Stimulated activated CD4-positive, alpha-beta T cell treated with anti-CD3 and anti-CD28 coated beads, TNF-alpha, amount 100 ng/mL, for 1 hour (primary cell): ENCODE measurements around the gene UBL7.

ENCODE experiments used
- DNase-seq, 3 donors: peaks; one replicate each; pipeline ENCODE4 v3.0.0-alpha.2; 2020; ENCODE audit warnings: low read depth in 3 of 3, low spot score in 1 of 3

The UBL7 gene

GRCh38 chr15:74410502-74410901 lies 50.5 kb downstream of the UBL7 start:
- DNase-seq: no peak

GRCh38 chr15:74409225-74409624 lies 51.7 kb downstream of the UBL7 start:
- no peak for DNase-seq

DNA sequence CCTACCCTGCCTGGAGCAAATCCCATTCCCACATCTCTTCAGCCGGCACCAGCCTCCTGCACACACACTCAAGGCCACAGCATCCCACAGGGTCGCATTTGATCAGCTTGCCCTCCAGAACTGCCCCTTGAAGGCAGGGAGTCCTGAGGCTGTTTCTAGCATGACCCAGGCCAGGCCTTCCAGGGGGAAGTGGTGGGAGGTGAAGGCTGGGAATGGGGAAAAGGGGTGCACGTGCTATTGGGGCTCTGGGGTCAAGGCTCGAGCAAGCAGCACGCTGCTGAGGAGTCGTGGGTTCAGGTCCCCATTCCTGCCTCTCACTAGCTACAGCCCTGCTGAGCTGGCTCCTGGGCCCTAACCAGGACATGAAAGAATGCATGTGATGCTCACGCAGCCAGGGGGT lies 52.1 kb downstream of the UBL7 start:
- DNase-seq: no peak

- no peak for DNase-seq
These were observed 52.6 kb downstream of the UBL7 start for GRCh38 chr15:74408385-74408784.

DNA sequence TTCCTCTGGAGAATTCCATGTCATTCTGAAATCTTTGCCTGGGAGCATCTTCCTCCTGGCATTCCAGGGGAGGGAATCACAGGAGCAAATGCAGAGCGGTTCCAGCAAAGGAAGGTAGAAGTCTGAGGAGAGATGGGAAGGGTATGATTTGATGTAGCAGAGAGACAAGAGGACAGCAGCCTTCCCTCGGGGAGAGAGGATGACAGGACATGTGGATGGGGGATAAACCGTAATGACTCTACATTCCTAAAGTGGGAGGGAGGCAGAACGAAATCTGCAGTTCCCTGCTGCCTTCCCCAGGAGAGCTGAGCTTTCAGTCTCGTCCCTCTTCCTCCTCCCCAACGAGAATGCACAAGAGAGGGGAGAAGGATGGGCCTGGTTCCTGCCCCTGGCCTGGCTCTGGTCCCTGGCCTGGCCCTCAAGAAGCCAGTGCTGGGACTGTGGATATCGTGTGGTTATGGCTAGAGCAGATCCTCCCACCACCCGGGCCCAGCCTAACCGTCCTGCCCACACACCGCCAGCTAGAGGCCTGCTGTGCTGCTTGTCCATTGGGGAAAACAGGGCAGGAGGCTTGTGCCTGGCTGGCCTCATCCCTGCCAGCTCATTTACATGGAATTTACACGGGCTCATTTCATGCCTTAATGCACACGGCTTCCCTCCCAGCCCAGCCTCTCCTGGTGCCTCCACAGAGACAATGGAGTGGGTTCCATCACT lies 53.8 kb downstream of the UBL7 start:
- DNase-seq: no peak

DNA sequence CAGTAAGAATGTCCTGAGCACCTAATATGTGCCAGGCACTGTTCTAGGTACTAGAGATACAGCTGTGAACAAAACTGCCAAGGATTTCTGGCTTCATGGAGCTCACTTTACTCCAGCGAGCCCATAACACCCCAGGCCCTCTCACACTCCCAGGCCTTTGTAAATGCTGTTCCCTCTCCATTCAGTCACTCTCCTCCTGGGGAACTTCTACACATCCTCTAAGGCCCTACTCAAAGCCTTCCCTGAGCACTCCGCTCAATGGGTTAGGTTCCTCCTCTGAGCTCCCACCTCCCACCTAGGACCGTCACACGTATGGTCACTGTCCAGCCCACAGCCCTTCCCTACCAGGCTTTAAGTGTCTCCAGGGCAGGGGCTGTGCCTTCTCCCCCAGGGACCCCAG lies 54.4 kb downstream of the UBL7 start:
- DNase-seq: no peak

GRCh38 chr15:74405823-74406222 lies 55.1 kb downstream of the UBL7 start:
- no peak for DNase-seq

GRCh38 chr15:74403991-74404563 lies 56.9 kb downstream of the UBL7 start:
- DNase-seq: no peak

- DNase-seq: no peak
These were observed 57.4 kb downstream of the UBL7 start for GRCh38 chr15:74403588-74403919.

- DNase-seq: peak; percentile 20 to 54 (median 33)
These were observed 57.9 kb downstream of the UBL7 start for GRCh38 chr15:74402873-74403587.

- no peak for DNase-seq
These were observed 58.6 kb downstream of the UBL7 start for GRCh38 chr15:74402337-74402841.

DNA sequence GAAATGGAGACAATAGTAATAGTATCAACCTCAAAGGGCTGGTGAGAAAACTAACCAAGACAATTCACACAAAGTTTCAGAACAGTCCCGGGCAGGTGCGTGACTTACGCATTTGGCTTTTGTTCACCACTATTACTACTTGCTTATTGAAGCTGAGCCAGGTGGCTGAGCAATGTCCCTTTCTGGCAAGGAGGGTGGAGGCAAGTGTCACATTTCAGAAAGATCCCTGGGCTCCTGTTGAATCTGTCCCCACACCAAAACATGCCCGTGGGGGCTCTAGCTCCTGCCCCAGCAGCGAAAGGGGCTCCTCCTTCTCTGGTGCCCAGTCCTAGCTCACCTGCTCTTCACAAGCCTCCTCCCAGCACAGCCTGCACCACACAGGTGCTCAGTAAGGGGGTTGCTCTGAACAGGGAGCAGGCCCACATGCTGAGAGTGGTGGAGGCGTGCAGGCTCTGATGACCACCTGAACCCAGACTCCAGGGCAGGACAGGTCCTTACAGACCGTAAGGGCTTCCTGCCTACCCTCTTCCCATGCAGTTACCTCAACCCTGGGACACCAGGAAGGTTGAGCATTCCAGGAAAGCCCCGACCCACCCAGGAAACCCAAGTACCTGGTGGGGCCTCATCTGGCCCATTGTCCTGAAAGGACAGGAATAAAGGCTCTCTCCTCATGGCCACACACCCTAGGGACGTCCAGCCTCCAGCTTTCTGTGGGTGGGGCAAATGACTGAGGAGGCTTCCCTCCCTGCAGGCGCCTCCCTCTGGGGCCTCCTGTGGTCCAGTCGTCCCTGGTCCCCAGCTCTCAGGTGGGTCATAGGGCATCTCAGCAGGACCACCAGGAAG lies 59.8 kb downstream of the UBL7 start:
- DNase-seq: no peak

GRCh38 chr15:74400313-74400860 lies 60.6 kb downstream of the UBL7 start:
- no peak for DNase-seq

DNA sequence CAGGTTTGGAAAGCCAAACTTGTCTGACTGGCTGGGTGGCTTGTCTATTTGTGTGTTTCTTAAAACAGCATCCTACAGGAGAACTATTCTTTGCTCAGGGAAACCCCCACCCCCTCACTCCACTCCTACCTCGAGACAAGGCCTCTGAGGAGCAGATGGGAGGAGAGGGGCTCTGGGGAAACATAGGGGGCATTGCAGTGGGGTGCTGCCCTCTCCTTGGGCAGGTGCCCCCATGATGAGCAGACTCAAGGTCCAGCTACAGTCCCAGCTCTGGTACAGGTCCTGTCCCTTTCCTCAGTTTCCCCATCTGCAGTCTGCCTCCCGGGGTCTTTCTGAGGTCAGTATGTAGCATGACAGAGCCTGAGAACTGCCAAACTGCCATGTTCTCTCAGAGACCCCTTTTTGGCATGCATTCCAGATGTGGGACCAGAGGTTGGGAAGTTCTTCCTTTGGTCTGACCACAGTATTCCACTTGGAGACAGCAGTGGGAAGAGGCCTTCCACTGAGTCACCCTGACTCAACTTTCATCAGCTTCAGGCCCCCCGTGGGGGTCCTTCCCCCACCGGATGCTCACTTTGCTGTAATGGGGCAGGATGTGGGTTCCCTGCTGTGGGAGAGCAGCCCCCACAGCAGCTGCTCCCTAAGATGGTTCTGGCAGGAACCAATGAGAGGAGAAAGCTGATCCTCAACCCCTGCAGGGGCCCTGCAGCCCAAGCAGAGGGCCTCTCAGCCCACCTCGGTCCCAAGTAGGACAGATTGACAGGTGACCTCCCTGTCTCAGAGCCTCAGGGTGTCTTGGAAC lies 61.2 kb downstream of the UBL7 start:
- no peak for DNase-seq

DNA sequence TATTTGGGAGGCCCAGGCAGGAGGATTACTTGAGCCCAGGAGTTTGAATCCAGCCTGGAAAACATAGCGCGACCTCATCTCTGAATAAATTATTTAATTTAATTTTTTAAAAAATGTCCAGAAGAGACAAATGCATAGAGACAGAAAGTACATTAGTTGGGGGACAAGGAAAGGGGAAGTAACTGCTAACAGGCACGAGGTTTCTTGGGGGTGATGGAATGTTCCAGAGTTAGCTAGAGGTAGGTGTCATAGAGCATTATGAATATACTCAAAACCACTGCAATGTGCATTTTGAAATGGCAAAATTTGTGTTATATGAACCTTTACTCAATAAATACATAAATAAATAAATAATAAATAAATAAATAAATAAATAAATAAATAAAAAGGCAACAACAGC lies 61.9 kb downstream of the UBL7 start:
- no peak for DNase-seq

- DNase-seq: no peak
These were observed 62.8 kb downstream of the UBL7 start for GRCh38 chr15:74398183-74398582.

DNA sequence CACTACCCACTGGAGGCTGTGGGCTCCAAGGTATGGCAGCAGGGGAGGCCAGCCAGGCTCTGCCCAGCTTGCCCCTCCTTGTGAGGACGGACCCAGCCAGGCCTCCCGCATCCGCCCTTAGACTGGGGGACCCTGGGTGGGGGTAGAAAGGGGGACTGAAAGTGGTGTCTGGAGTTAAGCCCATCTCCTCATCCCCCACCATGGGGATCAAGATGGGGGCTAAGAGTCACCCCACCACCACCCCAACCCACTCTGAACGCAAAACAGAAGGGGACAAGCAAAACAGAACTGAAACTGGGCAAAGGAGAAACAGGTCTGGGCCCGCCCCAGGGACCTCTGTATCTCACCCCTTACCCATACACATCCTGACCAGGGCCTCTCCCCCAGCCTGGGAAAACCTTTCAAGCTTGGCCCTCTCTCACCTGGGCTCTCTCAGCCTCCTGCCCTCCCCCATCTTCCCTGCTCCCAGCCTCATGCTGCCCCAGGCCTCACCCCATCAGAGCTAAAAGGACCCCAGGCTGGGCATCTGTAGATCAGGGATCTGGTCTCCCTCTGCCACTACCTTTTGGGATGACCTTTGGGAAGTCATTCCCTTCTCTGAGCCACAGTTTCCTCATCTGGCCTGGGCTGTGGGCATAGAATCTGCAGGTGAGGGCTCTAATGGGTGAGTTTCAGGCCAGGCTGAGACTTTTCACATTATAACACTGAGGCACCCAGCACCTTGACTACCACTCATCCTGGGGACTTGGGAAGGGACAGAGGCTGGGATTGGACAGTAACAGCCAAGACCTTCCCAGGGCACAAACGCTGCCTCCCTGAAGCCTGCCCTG lies 63.5 kb downstream of the UBL7 start:
- no peak for DNase-seq

- no peak for DNase-seq
These were observed 64.3 kb downstream of the UBL7 start for GRCh38 chr15:74396445-74397238.

DNA sequence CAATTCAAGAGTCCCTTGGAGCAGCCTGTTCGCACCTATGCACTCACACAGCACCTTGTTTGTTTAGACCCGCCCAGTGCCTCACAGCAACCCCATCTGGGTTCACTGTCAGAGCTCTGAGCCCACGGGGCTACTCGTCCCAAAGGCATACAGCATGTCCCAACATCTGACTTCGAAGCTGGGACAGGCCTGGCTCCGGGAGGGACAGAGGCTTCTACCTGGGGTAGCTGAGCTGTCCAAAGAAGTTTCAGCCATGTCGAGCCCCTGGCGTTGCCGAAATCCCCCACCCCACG lies 64.9 kb downstream of the UBL7 start:
- DNase-seq: no peak
